AG09309 (cell line): ENCODE measurements around the gene PRKG1.
"Not testable (repeated sequence)": the region's sequence is repeated elsewhere in the genome, so short reads cannot be mapped to it uniquely, and the experiment has no call there.

Source experiments
- DNase-seq: peaks from one replicate; pipeline ENCODE4 v3.0.0-alpha.2; 2010; ENCODE audit warnings: low read depth
- H3K4me3 ChIP-seq: 2 replicates; pipeline ENCODE4 v1.5.1; 2011; ENCODE audit warnings: mild to moderate bottlenecking, low read depth, low read length, moderate library complexity; ENCODE audit not compliant: control insufficient read depth
- TF ChIP-seq, protein P1 (sequence below): IDR thresholded peaks from 2 replicates; pipeline ENCODE4 v1.5.1; 2011; ENCODE audit warnings: mild to moderate bottlenecking, low read depth, low read length, inconsistent platforms; ENCODE audit not compliant: insufficient read depth, control insufficient read depth; ENCODE audit errors: missing control alignments

Gene PRKG1

GRCh38 chr10:51745397-51745796 lies 671.1 kb downstream of the PRKG1 start:
- no peak for DNase-seq
- no peak overlapping the region for H3K4me3 ChIP-seq
- TF ChIP-seq, protein P1, sequence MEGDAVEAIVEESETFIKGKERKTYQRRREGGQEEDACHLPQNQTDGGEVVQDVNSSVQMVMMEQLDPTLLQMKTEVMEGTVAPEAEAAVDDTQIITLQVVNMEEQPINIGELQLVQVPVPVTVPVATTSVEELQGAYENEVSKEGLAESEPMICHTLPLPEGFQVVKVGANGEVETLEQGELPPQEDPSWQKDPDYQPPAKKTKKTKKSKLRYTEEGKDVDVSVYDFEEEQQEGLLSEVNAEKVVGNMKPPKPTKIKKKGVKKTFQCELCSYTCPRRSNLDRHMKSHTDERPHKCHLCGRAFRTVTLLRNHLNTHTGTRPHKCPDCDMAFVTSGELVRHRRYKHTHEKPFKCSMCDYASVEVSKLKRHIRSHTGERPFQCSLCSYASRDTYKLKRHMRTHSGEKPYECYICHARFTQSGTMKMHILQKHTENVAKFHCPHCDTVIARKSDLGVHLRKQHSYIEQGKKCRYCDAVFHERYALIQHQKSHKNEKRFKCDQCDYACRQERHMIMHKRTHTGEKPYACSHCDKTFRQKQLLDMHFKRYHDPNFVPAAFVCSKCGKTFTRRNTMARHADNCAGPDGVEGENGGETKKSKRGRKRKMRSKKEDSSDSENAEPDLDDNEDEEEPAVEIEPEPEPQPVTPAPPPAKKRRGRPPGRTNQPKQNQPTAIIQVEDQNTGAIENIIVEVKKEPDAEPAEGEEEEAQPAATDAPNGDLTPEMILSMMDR = no peak

GRCh38 chr10:51747216-51747615 lies 672.9 kb downstream of the PRKG1 start:
- TF ChIP-seq, protein P1 = no peak
- DNase-seq = no peak
- H3K4me3 ChIP-seq = no peak overlapping the region

DNA sequence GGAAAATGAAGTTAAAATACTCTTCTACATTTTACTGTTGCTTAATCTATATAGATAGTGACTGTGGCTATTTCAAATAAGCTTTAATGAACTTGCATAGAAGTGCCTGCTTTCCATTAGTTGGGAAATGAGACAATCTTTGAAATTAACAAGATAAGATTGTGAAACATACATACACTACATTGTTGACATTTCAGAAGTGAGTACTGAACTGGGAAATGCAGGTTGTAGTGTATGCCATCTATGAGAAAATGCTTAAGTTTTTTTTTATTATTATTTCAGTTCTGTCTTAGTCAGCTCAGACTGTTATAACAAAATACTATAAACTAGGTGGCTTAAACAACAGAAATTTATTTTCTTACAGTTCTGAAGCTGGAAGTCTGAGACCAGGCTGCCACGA lies 674.7 kb downstream of the PRKG1 start:
- TF ChIP-seq, protein P1 = no peak
- no peak for DNase-seq
- no peak overlapping the region for H3K4me3 ChIP-seq

DNA sequence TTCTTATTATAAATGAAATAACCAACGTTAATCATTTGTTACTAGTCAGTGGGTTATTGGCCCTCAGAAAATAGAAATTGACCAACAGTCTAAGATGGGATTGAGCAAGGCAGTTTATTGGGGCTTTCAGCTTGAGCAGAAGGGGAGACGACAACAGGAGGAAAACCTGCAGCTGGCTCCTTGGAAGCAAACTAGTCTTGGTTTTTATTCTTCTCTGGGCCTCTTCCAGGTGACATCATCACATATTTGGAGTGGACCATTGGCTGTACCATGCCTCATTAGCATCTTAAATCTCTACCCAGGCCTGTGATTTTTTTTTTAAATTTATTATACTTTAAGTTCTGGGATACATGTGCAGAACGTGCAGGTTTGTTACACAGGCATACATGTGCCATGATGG lies 684.1 kb downstream of the PRKG1 start:
- no peak for DNase-seq
- TF ChIP-seq, protein P1 = no peak

DNA sequence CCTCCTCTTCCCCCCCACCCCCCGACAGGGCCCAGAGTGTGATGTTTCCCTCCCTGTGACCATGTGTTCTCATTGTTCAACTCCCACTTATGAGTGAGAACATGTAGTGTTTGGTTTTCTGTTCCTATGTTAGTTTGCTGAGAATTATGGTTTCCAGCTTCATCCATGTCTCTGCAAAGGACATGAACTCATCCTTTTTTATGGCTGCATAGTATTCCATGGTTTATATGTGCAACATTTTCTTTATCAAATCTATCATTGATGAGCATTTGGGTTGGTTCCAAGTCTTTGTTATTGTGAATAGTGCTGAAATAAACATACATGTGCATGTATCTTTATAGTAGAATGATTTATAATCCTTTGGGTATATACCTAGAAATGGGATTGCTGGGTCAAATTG lies 684.6 kb downstream of the PRKG1 start:
- DNase-seq, H3K4me3 ChIP-seq: not testable (repeated sequence)

More for the DNA sequence above, 684.1 kb downstream of the PRKG1 start:
- no peak overlapping the region for H3K4me3 ChIP-seq

DNA sequence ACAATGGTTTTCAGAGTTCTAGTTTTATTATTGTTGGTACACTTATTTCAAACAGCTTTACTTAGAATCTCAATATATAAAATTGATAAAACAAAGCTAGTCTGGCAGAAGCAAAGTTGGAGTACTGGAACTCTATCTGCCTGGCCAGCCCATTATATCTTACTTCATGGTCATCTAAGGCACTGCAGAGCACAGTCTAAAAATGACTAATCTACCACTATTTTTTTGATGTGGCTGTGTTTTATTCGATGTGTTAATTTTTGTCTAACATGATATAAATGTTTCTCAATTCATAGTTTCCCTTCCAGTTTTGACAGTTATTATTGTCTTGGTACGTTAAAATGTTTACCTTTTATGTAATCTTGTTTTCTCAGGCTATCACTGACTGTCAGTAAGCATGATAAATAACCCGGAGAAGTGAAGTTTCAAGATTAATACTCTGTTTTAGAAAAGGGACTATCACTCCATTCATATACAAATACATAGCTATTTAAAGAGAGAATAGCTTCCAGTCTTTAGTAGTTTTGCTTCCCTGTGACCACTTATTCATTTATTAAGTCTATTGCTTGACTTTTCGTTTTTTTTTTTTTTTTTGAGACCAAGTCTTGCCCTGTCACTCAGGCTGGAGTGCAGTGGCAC lies 685.7 kb downstream of the PRKG1 start:
- no peak overlapping the region for H3K4me3 ChIP-seq
- TF ChIP-seq, protein P1 = no peak
- DNase-seq = no peak

- DNase-seq = no peak
- TF ChIP-seq, protein P1 = no peak
- H3K4me3 ChIP-seq = no peak overlapping the region
Measured at GRCh38 chr10:51760864-51761640, 686.8 kb downstream of the PRKG1 start.
